HEK293T (cell line): ENCODE data around the gene THSD4.

Experiments
- CTCF ChIA-PET: fragments of 350-600 bp; formaldehyde crosslinking; extraction: SDS; loops from one replicate; lab custom pipeline; 2021; ENCODE audit warnings: antibody characterized with exemption, inconsistent platforms; lab: Yijun Ruan, JAX
- POLR2A ChIA-PET: fragments of 350-600 bp; formaldehyde crosslinking; extraction: SDS; loops from one replicate; lab custom pipeline; 2020; ENCODE audit warnings: antibody characterized with exemption, inconsistent platforms; lab: Yijun Ruan, JAX
- DNase-seq: peaks from one replicate; pipeline ENCODE4 v3.0.0; 2012; ENCODE audit warnings: mixed read lengths; ENCODE audit errors: extremely low spot score
- ARNT ChIP-seq: fragments of 450-650 bp; IDR thresholded peaks from 2 replicates; pipeline ENCODE4 v1.6.1; 2017; ENCODE audit warnings: mild to moderate bottlenecking
- BHLHE40 ChIP-seq: fragments of 450-650 bp; IDR thresholded peaks from 2 replicates; pipeline ENCODE4 v1.6.1; 2016; ENCODE audit warnings: mild to moderate bottlenecking, moderate library complexity, borderline replicate concordance
- CTBP1 ChIP-seq: fragments of 450-650 bp; IDR thresholded peaks from 2 replicates; pipeline ENCODE4 v1.6.1; 2016; ENCODE audit warnings: borderline replicate concordance
- ELF4 ChIP-seq: fragments of 450-650 bp; IDR thresholded peaks from 2 replicates; pipeline ENCODE4 v1.6.1; 2017; ENCODE audit warnings: antibody characterized with exemption
- FOXA1 ChIP-seq: fragments of 450-650 bp; IDR thresholded peaks from 2 replicates; pipeline ENCODE4 v1.6.1; 2016; ENCODE audit warnings: mild to moderate bottlenecking
- FOXK2 ChIP-seq: fragments of 450-650 bp; IDR thresholded peaks from 2 replicates; pipeline ENCODE4 v1.6.1; 2016; ENCODE audit warnings: mild to moderate bottlenecking
- FOXM1 ChIP-seq: fragments of 450-650 bp; IDR thresholded peaks from 2 replicates; pipeline ENCODE4 v1.6.1; 2017; ENCODE audit warnings: mild to moderate bottlenecking, borderline replicate concordance
- HDGF ChIP-seq: fragments of 450-650 bp; IDR thresholded peaks from 2 replicates; pipeline ENCODE4 v1.6.1; 2017; ENCODE audit warnings: antibody characterized with exemption, borderline replicate concordance
- L3MBTL2 ChIP-seq: fragments of 450-650 bp; conservative IDR thresholded peaks from 2 replicates; pipeline ENCODE4 v1.6.1; 2016; ENCODE audit warnings: mild to moderate bottlenecking
- LEF1 ChIP-seq: fragments of 450-650 bp; IDR thresholded peaks from 2 replicates; pipeline ENCODE4 v1.6.1; 2017; ENCODE audit warnings: mild to moderate bottlenecking, borderline replicate concordance
- NFRKB ChIP-seq: fragments of 450-650 bp; IDR thresholded peaks from 2 replicates; pipeline ENCODE4 v1.6.1; 2016; ENCODE audit warnings: mild to moderate bottlenecking, moderate library complexity
- PKNOX1 ChIP-seq: fragments of 450-650 bp; IDR thresholded peaks from 2 replicates; pipeline ENCODE4 v1.6.1; 2016
- SP1 ChIP-seq: fragments of 450-650 bp; IDR thresholded peaks from 2 replicates; pipeline ENCODE4 v1.6.1; 2017
- SUZ12 ChIP-seq: fragments of 450-650 bp; IDR thresholded peaks from 2 replicates; pipeline ENCODE4 v1.6.1; 2016; ENCODE audit warnings: mild to moderate bottlenecking
- TARDBP ChIP-seq: fragments of 450-650 bp; IDR thresholded peaks from 2 replicates; pipeline ENCODE4 v1.6.1; 2016
- ZNF384 ChIP-seq: fragments of 450-650 bp; IDR thresholded peaks from 2 replicates; pipeline ENCODE4 v1.6.1; 2016

Gene THSD4

GRCh38 chr15:71682001-71682400, 566.7 kb downstream of the THSD4 start:
- ChIA-PET CTCF (no interaction called here), POLR2A (no interaction called here)
- no peak for DNase-seq
- TF ChIP-seq HDGF (no peak), NFRKB (no peak), LEF1 (no peak), CTBP1 (no peak), L3MBTL2 (no peak), TARDBP (no peak), ARNT (no peak), PKNOX1 (no peak), ZNF384 (no peak), BHLHE40 (no peak), ELF4 (no peak), FOXK2 (no peak), FOXA1 (no peak), SUZ12 (no peak), FOXM1 (no peak), SP1 (no peak)

DNA sequence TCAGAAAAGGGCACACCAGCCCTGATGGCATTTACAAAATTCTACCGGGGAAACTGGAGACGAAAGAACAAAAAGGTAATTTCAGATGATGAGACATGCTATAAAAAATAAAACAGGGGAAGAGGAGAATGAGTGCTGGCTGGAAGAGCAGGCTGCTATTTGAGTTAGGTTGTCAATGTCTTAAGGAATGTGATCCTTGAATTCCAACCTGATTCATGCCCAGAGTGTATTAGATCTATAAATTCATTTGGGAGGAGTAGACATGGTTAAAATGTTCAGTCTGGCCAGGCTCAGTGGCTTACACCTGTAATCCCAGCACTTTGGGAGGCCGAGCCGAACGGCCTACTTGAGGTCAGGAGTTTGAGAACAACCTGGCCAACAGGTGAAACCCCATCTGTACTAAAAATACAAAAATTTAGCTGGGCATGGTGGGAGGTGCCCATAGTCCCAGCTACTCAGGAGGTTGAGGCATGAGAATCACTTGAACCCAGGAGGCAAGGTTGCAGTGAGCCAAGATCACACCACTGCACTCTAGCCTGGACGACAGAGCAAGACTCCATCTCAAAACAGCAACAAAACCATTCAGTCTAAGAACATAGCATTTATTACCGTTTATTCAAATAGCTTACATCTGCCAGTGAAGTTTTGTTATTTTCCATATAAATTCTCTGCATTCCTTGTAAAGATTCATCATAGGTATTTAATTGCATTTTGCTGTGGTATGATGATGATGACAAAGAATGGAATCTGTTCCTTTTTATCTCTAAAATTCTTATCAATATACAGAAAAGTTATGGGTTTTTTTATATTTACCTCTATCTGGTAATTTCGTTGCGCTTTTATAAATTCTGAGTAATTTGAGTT, 568.4 kb downstream of the THSD4 start:
- ChIA-PET CTCF (no interaction called here), POLR2A (no interaction called here)

DNA sequence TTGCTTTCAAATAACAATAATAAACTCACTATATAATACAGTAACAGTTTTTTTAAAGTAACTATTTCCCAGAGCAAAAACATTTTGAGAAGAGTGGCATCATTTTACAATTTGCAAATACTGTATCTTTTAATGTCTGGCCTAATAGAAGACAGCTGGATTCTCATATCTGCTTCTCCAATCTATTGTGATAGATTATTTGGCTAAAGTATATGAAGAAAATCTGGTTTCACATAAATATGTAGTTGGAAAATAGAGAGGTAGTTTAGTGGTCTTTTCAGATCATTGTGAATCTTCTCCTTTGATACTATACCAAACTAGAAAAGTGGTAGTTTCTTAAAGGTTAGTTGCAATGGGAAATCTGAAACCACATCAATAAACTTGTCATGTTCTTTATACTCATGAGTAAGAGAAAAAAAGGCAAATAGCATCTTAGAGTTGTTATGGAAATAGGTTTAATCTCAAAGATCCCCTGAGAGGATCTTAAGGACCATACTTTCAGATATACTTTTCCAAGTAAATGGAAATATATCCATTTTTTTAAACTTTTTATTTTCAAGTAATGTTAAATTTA, 570.2 kb downstream of the THSD4 start:
- TF ChIP-seq L3MBTL2: no peak
- no peak for TF ChIP-seq ARNT
- TF ChIP-seq FOXA1: no peak
- TF ChIP-seq ZNF384: no peak
- no peak for TF ChIP-seq LEF1
- TF ChIP-seq CTBP1: no peak
- TF ChIP-seq BHLHE40: no peak
- TF ChIP-seq SP1: no peak
- TF ChIP-seq SUZ12: no peak
- TF ChIP-seq FOXK2: no peak
- no peak for TF ChIP-seq FOXM1
- POLR2A ChIA-PET: no interaction called here
- no peak for DNase-seq
- CTCF ChIA-PET: no interaction called here

More for the DNA sequence above, 568.4 kb downstream of the THSD4 start:
- no peak for TF ChIP-seq LEF1
- TF ChIP-seq FOXK2: no peak
- TF ChIP-seq HDGF: no peak
- no peak for TF ChIP-seq NFRKB
- TF ChIP-seq SP1: no peak
- TF ChIP-seq L3MBTL2: no peak
- TF ChIP-seq ZNF384: no peak
- TF ChIP-seq ELF4: no peak
- TF ChIP-seq PKNOX1: no peak
- no peak for TF ChIP-seq BHLHE40
- no peak for TF ChIP-seq SUZ12
- no peak for TF ChIP-seq TARDBP
- TF ChIP-seq ARNT: no peak
- no peak for TF ChIP-seq FOXA1
- no peak for TF ChIP-seq FOXM1
- TF ChIP-seq CTBP1: no peak
- DNase-seq: no peak

DNA sequence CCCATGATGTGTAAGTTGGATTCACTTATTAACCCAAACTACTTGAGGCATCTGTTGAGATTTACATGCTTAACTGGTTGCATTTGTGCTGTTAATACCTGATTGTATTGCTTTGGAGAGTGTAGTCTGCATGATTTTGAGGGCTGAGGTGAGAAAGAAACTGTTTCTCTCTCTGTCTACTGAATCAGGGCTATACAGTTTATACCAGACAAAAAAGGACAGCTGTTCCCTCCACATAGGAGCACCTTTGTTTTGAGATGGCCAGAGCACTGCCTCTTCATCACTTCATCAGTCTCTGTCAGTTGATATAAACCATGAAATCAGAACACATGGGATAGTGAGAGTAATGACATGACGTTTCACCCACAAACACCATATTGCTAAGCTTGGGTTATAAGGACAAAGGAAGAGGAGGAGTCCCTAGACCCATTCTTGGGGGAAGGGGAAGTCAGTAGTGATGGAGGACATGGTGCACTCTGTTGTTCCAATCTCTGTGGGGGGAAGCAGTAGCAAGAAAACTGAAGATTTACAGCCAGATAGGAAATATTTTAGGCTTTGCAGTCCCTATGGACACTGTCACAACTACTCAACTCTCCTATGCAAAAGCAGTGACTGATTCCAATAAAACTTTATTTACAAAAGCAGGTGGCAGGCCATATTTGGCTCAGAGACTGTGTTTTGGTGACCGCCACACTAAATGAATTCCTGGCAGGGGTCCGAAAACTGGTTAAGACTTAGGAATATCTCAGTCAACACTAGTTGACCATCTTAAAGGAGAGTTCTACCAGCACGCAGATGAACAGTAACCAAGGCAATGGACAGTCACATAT, 571.2 kb downstream of the THSD4 start:
- no peak for TF ChIP-seq TARDBP
- no peak for TF ChIP-seq CTBP1
- TF ChIP-seq ZNF384: no peak
- no peak for TF ChIP-seq BHLHE40
- no peak for TF ChIP-seq ELF4
- TF ChIP-seq ARNT: no peak
- no peak for TF ChIP-seq FOXA1
- no peak for TF ChIP-seq SUZ12
- TF ChIP-seq LEF1: no peak
- TF ChIP-seq L3MBTL2: no peak
- TF ChIP-seq NFRKB: no peak
- TF ChIP-seq HDGF: no peak
- no peak for TF ChIP-seq SP1
- TF ChIP-seq PKNOX1: no peak
- no peak for TF ChIP-seq FOXM1
- ChIA-PET CTCF (no interaction called here), POLR2A (no interaction called here)
- no peak for DNase-seq

DNA sequence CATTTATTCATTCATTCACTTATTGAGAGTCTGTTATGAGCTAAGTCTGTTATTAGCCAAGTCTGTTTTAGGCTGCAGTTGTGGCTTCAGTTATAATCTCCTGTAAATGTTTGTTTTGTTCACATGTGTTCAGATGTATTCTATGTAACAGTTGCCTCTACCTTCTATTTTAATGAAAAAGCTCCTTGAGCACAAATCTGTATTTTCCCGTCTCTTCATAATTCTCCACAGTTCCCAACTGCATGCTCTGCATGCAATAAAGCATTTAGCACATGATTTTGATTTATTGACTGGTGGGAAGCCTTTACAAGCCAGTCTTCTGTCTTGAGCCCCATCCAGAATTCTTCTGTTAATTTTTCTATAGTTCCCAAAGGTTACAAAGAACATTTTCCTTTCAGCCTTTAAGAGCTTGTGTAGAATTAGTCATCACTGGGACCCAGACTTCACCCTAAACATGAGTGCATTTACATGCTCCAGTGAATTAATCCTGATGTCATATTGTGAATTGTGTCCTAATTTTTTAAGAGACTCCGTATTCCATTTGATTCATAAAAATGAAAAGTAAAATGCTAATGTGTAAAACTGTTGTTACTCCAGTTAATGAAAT, 572.7 kb downstream of the THSD4 start:
- TF ChIP-seq CTBP1 (no peak), PKNOX1 (0 out of 2 replicates have a peak, but pooled peaks have one; percentile 11)
- ChIA-PET POLR2A (no interaction called here), CTCF (interaction anchor here (0.6 kb wide), 1 partner anchor 585 kb away, joined by 3 read pairs; no protein-coding TSS in a partner anchor)
- no peak for DNase-seq
